Type B pancreatic cell (in vitro differentiated cells): ENCODE measurements around the gene SFRP5. TPM values are rescaled to one million over a fixed set of nuclear protein-coding genes. Genes with fewer than 3 reads are reported as not detected.

Experiments
- DNase-seq: peaks from one replicate; pipeline ENCODE4 v3.0.0; 2021; ENCODE audit warnings: mixed read lengths; ENCODE audit not compliant: unreplicated experiment; ENCODE audit errors: extremely low spot score
- H3K27ac Mint-ChIP-seq: 2 replicates; pipeline ENCODE4 v1.8.0; 2021; ENCODE audit warnings: mild to moderate bottlenecking, mixed read lengths
- H3K27me3 Mint-ChIP-seq: 2 replicates; pipeline ENCODE4 v1.8.0; 2021; ENCODE audit warnings: mixed read lengths
- H3K36me3 Mint-ChIP-seq: 2 replicates; pipeline ENCODE4 v1.8.0; 2021; ENCODE audit warnings: mixed read lengths
- H3K4me1 Mint-ChIP-seq: one replicate; pipeline ENCODE4 v1.8.0; 2021; ENCODE audit warnings: mixed read lengths; ENCODE audit not compliant: unreplicated experiment
- H3K4me3 Mint-ChIP-seq: 2 replicates; pipeline ENCODE4 v1.8.0; 2021; ENCODE audit warnings: mild to moderate bottlenecking, mixed read lengths
- H3K9me3 Mint-ChIP-seq: 2 replicates; pipeline ENCODE4 v1.8.0; 2021; ENCODE audit warnings: mixed read lengths
- CTCF ChIP-seq: fragments of 200-600 bp; sonication (generic); conservative IDR thresholded peaks from 2 replicates; pipeline ENCODE4 v1.5.0; 2021; ENCODE audit warnings: antibody characterized with exemption, mild to moderate bottlenecking
- total RNA-seq: library from RNA; stranded (reverse); gene quantifications from 2 replicates; pipeline ENCODE4 v1.2.1, GENCODE V29; 2021; ENCODE audit warnings: low replicate concordance

The SFRP5 gene
- total RNA-seq, 1 donor from 2014 or later = 5.7 TPM

- Mint-ChIP-seq H3K9me3 (no peaks in the 10 kb centered on the region), H3K27me3 (peaks cover 9% of the 10 kb centered on the region), H3K27ac (no peak overlapping the region), H3K4me3 (no peak overlapping the region), H3K4me1 (no peaks in the 10 kb centered on the region), H3K36me3 (no peaks in the 10 kb centered on the region)
- DNase-seq = no peak
- TF ChIP-seq CTCF = no peak
Measured at GRCh38 chr10:97813311-97813710, 41.5 kb upstream of the SFRP5 start.

- Mint-ChIP-seq H3K9me3 (no peaks in the 10 kb centered on the region), H3K27me3 (peaks cover 9% of the 10 kb centered on the region), H3K36me3 (no peaks in the 10 kb centered on the region), H3K27ac (no peak overlapping the region), H3K4me3 (no peak overlapping the region), H3K4me1 (no peaks in the 10 kb centered on the region)
- no peak for DNase-seq
- no peak for TF ChIP-seq CTCF
Measured at GRCh38 chr10:97812696-97813095, 40.9 kb upstream of the SFRP5 start.

GRCh38 chr10:97811958-97812357 lies 40.2 kb upstream of the SFRP5 start:
- no peak for TF ChIP-seq CTCF
- Mint-ChIP-seq H3K36me3 (no peaks in the 10 kb centered on the region), H3K4me3 (no peak overlapping the region), H3K9me3 (no peaks in the 10 kb centered on the region), H3K27ac (no peak overlapping the region), H3K27me3 (peaks cover 5% of the 10 kb centered on the region), H3K4me1 (no peaks in the 10 kb centered on the region)
- no peak for DNase-seq

GRCh38 chr10:97810446-97810845 lies 38.6 kb upstream of the SFRP5 start:
- Mint-ChIP-seq H3K4me3 (no peak overlapping the region), H3K9me3 (no peaks in the 10 kb centered on the region), H3K27ac (no peak overlapping the region), H3K36me3 (no peaks in the 10 kb centered on the region), H3K4me1 (no peaks in the 10 kb centered on the region), H3K27me3 (peaks cover 8% of the 10 kb centered on the region)
- no peak for TF ChIP-seq CTCF
- no peak for DNase-seq

GRCh38 chr10:97805949-97806348 lies 34.1 kb upstream of the SFRP5 start:
- no peak for DNase-seq
- no peak overlapping the region for H3K27ac Mint-ChIP-seq
- no peaks in the 10 kb centered on the region for H3K4me1 Mint-ChIP-seq
- no peaks in the 10 kb centered on the region for H3K36me3 Mint-ChIP-seq
- no peak overlapping the region for H3K4me3 Mint-ChIP-seq
- H3K27me3 Mint-ChIP-seq = peaks cover 17% of the 10 kb centered on the region
- no peak for TF ChIP-seq CTCF
- H3K9me3 Mint-ChIP-seq = no peaks in the 10 kb centered on the region
